HG03378 (cell line): Measurements from ENCODE around the gene SGSH.

Experiments used
- ATAC-seq: cut with Tn5 transposase; IDR thresholded peaks from one replicate; pipeline ENCODE4 v1.9.1; 2021; ENCODE audit warnings: mild to moderate bottlenecking, moderate library complexity; ENCODE audit not compliant: unreplicated experiment

Gene SGSH

DNA sequence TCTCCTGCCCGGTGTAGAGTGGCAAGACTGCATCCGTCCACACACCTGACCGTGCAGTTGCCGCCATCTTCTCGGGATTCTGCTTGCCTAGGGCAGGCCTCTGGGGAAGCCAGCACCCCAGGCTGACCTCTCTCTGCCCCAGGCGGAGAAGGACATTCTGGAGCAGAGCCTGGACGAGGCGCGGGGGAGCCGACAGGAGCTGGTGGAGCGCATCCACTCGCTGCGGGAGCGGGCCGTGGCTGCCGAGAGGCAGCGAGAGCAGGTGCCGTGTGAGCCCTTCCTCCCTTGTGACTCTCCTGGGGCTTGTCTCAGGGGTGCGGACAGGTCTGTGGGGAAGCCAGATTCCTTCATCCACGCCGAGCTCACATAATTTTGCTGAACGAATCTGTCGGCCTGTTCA lies 30.5 kb downstream of the SGSH start:
- no peak for ATAC-seq

DNA sequence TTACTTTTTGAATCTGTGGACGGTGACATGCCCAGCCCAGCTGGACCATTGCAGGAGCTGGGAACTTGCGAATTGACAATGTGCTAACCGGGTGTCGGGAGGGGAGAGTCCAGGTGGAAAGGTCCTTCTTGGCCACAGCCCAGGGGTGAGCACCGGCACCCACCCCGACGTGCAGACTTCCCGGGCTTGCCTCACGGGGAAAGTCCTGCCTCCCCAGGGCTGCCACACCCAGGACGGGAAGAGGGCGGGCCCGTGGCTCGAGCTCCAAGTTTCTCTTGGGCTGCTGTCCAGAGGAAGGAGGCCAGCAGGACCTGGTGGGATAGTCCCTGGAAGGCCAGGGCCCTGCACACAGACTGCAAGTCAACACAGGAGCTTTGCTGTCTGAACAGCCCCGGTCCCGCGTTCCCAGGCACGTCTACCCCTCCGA lies 32.6 kb downstream of the SGSH start:
- ATAC-seq = no peak

DNA sequence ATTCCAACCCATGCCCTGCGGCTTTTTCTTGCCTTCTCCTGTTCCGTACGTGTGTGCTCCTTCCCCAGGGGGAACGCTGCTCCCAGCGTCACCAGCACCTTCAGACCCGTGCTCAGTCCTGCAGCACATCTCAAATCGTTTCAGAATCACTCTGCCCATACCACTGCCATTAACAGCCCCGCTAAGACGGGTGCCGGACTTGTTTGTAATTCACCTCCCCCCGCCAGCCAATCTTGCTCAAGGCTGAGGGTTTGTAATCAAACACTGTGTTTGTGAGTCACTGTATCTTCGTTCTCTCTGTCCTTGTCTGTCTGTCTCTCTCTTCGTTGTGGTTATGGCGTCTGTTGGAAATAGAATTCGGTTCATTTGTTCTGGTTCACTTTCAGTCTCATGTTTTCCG lies 33.0 kb downstream of the SGSH start:
- ATAC-seq = no peak

DNA sequence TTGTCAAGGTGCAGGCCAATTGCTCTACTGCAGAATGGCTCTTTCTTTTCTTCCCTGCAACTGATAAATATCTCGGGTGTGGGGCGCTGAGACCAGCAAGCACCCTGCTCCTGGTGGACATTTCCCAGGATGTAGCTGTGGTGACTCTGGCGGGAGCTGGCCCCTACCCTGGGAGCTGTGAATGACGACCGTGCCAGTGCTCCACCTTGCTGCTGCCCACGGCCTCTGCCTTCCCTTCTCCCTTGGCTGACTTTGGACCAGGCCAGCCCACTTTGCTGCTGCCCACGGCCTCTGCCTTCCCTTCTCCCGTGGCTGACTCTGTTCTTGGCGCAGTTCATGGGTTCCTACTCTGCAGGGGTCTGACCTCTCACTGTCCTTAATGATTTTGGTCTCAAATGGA lies 34.2 kb downstream of the SGSH start:
- no peak for ATAC-seq

DNA sequence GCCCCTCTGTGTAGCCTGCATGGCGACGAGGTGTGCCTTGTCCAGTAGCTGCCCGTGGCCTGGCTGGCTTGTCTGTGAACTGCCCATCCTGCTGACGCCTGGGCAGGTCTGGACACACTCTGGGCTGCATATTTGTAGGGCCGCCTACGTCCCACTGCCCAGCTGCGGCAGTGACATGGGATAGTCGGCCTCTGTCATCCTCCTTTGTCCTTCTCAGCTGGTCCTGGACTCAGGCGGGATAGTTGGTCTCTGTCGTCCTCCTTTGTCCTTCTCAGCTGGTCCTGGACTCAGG lies 35.8 kb downstream of the SGSH start:
- ATAC-seq = no peak

DNA sequence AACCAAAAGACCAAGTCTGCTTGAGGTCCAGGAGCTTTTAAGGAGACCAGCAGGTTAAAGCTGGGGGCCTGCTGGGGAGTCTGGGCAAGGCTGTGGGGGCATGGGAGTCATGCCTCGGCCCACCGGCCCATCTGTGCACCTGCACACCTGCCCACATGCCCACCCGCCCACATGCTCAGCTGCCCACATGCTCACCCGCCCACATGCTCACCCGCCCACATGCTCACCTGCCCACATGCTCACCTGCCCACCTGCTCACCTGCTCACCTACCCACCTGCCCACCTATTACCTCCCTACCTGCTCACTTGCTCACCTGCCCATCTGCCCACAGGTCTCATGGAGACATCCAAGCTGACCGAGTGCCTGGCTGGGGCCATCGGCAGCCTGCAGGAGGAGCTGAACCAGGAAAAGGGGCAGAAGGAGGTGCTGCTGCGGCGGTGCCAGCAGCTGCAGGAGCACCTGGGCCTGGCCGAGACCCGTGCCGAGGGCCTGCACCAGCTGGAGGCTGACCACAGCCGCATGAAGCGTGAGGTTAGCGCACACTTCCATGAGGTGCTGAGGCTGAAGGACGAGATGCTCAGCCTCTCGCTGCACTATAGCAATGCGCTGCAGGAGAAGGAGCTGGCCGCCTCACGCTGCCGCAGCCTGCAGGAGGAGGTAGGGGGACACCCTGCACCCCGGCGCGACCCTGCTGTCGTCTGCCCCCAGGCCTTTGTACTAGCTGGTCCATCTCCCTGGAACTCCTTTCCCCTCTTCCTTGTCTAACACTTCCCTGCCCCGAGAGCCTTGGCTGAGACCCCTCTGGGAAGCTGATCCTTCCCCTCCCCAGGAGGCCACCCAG lies 36.3 kb downstream of the SGSH start:
- no peak for ATAC-seq

DNA sequence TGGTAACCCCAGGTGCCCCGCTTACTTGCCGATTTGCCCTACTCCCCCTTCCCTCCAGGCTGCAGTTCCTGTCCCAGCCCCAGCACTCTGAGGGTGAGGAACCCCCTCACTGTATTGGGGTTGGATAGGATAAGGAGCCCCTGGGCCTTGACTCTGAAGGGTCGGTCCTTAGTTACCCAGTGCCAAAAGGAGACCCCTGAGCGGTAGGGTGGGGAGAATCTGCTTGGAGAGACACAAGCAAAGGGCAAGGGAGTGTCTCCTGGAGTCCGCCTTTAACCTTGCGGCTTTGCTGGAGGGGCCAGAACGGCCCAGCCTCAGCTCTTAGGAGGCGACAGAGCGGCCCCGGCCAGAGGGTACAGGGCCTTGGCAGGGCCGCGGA lies 37.3 kb downstream of the SGSH start:
- no peak for ATAC-seq

DNA sequence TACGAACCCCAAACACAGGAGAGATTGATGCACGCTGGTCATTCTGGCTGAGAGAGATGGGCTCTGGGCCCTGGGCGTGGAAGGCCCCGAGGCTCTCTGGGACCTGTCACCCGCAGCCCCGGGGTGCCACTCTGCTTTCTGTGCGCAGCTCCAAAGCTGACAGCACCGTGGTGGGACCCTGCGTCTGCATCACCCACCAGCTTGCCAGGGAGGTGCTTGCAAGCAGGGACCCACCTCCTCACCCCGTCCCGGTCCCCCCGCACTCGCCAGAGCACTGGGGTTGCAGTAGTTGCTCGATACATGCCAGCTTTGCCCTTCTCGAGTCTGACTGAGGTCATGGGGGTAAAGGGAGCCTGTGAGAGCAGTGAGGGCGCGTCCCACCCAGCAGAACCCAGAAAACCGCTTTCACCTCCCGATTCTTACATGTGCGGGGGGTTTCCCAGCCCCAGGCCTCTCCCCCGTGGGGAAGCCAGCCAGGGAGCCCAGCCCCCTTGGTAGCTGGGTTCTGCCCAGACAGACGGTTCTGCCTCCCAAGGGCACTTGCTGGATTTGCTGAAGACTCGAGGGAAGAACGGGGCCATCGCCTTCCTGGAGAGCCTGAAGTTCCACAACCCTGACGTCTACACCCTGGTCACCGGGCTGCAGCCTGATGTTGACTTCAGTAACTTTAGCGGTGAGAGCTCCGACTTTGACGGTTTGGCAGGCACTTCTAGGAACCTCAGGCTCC lies 37.9 kb downstream of the SGSH start:
- no peak for ATAC-seq

DNA sequence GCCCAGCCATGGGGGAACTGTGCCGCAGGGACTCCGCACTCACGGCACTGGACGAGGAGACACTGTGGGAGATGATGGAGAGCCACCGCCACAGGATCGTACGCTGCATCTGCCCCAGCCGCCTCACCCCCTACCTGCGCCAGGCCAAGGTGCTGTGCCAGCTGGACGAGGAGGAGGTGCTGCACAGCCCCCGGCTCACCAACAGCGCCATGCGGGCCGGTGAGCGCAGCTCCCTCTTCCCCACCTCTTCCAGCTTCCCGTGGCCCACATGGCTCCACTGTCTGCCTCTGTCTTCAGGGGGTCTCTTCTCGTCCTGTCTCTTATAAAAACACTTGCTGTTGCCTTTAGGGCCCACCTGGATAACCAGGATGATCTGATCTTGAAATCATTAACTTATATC lies 38.7 kb downstream of the SGSH start:
- no peak for ATAC-seq

DNA sequence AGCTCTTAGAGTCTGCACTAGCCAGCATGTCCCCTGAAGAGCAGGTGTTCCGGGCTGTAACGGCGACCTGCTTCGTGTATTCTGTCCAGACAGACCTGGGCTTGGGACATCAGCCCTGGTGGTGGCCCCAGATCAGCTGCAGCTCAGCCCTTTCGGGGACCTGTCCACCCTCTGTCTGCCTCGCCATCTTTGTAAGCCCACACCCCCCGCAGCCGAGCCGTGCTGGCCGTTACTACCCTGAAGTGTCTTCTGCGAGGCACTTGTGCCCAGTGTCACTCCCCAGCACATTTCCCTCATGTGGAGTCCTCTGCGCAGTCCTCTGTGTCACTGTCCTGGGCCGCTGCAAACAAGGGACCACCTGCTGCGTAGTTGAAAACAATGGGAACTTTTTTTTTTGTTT lies 39.9 kb downstream of the SGSH start:
- no peak for ATAC-seq

DNA sequence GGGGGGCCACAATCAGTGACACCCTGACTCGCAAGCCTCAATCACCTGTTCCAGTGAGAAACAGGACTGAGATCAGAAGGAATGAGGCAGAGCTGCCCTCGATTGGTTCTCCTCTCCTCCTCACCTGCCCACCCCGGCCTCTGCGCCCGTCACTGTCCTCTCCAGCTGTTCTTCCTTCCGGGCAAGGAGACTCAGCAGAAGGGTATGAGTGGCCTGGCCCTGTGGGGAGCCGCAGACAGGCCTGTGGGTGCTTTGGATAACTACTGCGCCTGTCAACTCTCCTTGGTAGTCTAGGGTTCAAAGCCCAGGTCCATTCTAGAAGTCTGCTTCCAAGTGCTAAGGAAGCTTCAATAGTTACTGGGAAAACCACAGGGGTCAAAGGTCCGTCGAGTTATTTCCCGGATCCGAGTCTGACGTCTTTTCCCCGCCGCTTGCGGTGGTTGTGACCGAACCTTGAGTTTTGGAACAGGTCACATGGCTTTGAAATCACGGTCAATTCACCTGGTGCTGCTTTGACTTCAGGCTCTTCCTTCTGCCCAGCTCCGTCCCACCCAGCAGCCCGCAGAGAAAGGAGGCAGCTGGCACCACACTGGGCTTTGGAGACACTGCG lies 42.0 kb downstream of the SGSH start:
- no peak for ATAC-seq

DNA sequence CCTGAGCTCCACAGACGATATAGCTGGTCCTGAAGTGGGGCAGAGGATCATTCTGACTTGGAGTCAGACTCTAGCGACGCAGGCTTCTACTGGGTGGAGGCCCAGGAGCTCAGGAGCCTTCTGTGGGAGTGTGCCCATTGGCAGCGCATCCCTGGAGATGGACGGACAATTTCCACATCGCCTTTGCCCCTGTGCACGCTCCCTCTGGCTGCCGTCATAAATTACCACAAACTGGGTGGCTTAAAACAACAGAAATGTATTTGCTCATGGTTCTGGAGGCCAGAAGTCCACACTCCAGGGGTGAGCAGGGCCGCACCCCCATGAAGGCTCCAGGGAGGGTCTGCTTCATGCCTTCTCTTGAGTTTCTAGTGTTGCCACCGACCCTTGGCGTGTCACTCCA lies 43.4 kb downstream of the SGSH start:
- ATAC-seq = no peak

DNA sequence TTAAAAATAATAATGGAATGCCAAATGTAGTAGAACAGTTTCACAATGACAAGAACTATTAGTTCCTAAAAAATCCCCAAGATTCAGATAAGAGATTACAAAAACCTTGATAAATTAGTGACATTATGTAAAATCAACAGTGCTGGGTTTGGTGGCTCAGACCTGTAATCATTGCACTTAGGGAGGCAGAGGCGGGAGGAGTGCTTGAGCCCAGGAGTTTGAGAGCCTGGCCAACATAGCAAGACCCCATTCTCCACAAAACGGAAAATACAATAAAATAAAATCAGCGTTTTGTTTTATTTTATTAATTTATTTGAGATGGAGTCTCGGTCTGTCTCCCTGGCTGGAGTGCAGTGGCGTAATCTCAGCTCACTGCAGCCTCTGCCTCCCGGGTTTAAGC lies 46.2 kb downstream of the SGSH start:
- ATAC-seq = no peak

DNA sequence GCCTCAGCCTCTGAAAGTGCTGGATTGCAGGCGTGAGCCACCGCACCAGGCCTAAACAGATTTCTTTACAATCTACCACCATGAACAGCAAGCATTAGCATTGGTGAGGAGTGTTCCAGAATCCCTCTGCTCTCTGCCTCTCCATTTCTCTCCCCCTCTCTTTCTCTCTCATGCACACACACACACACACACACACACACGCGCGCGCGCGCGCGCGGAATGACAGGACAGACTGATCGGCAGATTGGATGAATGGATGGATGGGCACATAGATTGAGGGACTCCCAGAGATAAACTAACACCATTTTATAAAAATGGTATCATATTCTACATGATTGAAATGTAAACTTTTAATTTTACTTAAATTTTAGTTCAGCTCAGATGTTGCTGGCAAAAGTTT lies 47.0 kb downstream of the SGSH start:
- no peak for ATAC-seq

DNA sequence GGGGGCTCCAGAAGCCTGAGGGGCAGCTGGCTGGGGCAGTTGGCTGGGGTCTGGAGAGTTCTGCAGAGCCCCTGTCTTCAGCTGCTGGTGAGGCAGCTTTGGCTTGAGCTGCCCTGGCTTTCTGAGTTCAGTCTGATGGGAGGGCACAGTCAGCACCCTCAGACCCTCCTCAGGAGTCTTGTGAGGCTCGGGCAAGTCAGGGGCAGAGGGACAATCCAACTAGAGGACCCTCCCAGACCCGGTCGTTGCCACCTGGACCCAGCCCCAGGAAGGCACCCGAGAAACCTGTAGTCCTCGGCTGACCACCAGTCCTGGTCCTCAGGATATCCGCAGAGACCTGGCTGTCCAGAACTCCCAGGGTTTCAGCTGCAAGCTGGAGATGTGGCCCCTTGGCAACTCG lies 48.5 kb downstream of the SGSH start:
- ATAC-seq = no peak

DNA sequence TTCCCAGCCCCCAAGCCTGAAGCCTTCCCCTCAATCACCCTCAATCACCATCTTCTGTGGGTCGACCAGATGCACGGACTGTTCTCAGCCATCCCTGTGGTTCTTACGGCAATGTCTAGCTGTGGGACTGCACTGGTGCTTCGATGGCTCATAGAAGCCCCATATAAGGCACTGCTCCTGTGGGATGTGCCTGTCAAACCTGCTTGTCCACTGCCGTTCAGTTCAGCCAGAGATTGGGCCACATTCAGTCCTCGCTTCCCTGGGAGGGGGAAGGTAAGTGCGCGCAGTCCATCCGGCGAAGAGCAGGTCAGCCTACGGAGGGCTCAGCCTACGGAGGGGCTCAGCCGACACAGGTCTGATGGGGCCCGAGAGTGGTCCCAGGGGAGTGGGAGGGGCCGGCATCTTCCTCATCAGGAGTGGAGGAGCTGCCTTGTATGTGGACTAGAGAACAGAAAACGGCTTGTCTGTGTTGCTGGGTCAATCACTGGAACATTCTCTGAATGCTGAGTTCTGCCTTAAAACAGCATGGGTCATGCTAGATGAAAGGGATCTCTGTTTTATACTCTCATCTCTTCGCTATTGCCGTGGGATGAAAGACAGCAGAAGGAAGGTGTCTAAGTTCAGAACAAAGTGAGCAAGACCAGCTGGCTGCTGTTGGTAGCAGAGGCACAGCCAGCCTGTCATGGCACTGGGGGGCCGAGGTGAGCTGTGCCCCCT lies 50.2 kb downstream of the SGSH start, which contains the start of gene CARD14:
Gene CARD14 (plus strand): TSS at position 247 of the 717 bp plus-strand sequence. CDS start 11,409 bp downstream, outside the sequence.
- no peak for ATAC-seq

DNA sequence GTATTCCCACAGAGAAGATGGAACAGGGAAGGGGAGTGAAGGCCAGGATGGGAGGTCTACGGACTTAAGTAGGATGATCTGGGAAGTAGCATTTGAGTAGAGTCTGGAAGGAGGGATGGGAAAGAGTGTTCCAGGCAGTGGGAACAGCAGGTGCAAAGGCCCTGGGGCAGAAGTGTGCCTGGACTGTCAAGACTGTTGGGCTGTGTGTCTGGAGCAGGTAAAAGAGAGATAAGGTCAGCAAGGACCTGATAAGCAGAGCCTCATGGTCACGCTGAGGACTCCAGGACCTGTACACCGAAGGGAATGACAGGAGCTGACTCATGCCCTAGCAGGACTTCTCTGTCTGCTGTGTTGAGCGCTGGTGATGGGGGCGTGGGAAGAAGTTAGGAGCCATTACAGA lies 51.0 kb downstream of the SGSH start:
- ATAC-seq = no peak

DNA sequence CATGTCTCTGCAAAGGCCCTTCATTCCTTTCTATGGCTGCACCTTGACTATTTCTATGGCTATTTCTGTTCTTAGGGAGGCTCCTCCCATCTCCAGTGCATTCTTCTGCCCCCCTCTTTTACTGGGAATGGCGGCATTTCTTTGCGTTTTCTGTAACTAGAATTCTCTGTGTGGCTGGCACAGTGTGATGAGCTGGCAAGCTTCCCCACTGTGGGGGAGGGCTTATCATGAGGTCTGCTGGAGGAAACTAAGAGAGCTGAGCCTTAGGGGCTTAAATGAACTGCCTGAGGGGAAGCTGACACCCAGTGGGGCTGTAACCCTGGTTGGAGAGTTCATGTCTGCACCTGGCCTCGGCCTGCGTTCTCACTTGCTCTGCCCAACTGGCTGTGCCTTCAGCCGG lies 51.8 kb downstream of the SGSH start:
- no peak for ATAC-seq

DNA sequence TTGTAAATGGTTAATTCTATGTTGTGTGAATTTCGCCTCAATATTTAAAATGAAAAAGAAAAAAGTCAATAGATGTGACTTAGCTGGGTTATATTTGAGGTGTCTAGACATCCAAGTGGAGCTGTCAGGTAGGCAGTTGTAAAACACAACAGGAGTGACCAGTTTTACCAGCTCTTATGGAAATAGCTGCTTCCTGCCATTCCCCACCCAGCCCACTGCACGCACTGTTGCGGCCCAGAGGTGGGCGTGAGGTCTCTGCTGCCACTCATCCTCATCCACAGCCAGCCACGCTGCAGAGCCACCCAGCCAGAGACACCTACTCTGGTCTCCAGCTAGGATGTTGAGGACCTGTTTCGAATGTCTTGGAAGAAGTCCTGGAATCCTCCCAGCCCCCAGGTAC lies 53.7 kb downstream of the SGSH start:
- no peak for ATAC-seq

DNA sequence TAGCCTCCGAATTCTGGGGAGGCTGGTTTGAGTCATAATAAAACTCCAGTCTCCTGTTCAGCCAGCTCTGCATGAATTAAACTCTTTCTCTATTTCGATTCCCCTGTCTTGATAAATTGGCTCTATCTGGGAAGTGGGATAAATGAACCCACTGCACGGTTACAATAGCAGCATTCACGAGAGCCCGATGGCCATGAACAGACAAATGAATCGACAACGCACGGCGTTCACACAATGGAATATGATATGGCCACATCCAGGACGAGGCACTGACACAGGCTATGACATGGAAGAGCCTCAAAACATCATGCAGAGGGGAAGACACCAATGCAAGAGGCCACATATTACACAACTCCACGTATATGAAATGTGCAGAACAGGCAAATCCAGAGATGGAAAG lies 55.9 kb downstream of the SGSH start:
- ATAC-seq = no peak

DNA sequence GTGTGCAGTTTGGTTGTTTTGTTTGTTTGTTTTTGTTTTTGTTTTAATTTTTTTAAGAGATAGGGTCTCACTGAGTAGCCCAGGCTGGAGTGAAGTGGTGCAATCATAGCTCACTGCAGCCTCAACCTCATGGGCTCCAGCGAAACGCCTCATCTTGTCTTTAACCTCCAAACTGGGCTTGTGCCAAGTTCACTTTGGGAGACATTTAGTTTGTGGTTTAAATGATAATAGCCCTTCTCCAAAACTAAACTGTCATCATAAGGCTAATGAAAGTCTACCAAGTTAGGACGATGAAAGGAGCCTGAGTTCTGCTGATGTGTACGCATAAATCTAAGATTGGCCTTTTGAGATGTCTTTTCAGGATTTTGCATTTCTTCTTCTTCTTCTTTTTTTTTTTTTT lies 56.8 kb downstream of the SGSH start:
- no peak for ATAC-seq

DNA sequence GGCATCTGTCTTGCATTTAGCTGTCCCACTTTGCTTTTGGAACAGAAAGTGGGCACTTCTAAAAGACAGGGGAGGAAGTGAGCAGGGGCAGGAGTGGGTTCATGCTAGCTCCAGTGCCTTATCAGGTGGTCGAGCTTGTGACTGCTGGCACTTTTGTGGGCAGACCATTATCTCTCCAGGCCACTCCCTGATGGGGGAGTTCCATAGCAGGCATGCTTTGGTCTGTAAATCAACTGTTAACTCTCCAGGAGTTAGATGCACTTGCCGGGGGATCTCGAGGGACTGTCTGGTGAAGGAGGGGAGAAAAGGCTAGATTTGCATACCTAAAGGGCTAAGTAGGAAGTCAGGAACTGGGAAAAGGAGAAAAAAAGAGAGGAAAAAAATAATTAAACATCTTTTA lies 59.6 kb downstream of the SGSH start:
- no peak for ATAC-seq
